Measurements from ENCODE around the gene HOXD4.

The HOXD4 gene

GRCh38 chr2:176147800-176148496 is 3.4 kb upstream of the HOXD4 start:
- in situ Hi-C loops (cut with HindIII; ENCODE audit: low sequenced_read_pairs), result no loop called here
- TF ChIP-seq CTCF (IDR thresholded peaks at IDR 0.05; ENCODE audit: low read depth, low read length, missing control alignments), result no peak
- no peak overlapping the region for H3K4me3 ChIP-seq (ENCODE audit: low read depth, low read length)
- no peak for DNase-seq (ENCODE audit: low read depth)

DNA sequence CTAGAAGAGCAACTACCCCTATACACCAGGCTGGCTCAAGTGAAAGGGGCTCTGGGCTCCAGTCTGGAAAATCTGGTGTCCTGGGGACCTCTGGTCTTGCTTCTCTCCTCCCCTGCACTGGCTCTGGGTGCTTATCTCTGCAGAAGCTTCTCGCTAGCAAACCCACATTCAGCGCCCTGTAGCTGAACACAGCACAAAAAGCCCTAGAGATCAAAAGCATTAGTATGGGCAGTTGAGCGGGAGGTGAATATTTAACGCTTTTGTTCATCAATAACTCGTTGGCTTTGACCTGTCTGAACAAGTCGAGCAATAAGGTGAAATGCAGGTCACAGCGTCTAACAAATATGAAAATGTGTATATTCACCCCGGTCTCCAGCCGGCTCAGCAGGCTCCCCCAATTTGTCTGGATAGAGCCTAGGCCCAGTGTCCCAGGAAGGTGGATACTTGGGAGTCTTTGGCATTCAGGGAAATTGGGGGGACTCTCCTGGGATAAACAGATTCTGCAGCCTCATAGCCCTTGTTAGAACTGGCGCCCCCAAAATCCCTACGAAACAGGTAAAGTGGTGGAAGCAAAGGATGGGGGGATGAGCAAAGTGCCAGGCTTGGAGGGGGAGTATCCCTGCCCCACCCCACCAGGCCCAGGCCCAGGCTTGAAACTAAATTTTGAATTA is 2.5 kb upstream of the HOXD4 start:
- TF ChIP-seq CTCF (IDR thresholded peaks at IDR 0.05; ENCODE audit: low read depth, low read length, missing control alignments), result no peak
- in situ Hi-C loops (cut with HindIII; ENCODE audit: low sequenced_read_pairs), result no loop called here
- DNase-seq (ENCODE audit: low read depth), result no peak
- H3K4me3 ChIP-seq (ENCODE audit: low read depth, low read length), result no peak overlapping the region

DNA sequence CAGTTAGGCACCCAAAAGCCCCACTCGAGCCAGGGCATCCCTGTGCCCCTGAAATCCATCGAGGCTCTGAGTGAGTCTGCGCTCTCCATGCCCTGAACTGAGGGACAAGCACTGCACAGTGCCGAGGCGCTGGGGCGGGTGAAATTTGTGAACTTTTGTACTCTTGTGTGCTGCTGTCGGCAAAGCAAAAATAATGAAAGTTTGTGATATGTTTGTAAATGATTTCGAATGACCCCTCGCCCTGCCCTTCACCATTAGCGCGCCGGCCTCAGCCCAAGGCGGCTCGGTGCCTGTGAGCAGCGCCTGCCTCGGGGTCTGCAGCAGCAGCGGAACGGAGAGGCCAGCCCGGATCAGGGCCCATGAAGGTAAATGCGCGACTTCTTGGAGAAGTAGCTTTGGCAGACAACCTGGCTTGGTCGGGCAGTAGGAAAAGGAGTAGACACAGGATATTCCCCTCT is 1.8 kb upstream of the HOXD4 start:
- DNase-seq (ENCODE audit: low read depth), result no peak
- in situ Hi-C loops (cut with HindIII; ENCODE audit: low sequenced_read_pairs), result no loop called here
- no peak overlapping the region for H3K4me3 ChIP-seq (ENCODE audit: low read depth, low read length)
- no peak for TF ChIP-seq CTCF (IDR thresholded peaks at IDR 0.05; ENCODE audit: low read depth, low read length, missing control alignments)

DNA sequence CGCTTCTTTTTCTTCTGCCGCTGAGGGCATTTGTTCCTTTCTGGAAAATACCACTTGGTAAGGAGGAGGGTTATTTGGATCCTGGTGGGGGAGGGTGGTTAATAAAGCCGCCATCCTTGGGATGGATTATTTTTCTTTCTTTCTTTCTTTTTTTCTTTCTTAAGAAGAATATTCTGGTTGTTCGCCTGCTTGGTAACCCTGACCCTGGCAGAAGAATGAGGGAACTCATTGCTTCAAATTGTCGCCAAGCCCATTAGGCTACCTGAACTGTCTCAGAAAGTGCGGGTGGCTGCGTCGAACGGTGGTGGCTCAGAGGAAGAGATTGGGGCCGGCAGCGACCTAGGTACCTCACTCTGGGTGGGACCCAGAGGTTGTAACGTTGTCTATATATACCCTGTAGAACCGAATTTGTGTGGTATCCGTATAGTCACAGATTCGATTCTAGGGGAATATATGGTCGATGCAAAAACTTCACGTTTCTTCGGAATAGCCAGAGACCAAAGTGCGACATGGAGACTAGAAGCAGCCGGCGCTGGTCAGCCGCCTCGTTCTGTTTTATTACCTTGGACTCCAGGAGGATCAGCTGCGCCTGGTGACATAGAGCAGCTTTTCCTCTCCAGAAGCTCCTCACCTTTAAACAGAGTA is 1.3 kb upstream of the HOXD4 start:
- in situ Hi-C loops (cut with HindIII; ENCODE audit: low sequenced_read_pairs), result no loop called here
- DNase-seq (ENCODE audit: low read depth), result no peak
- no peak overlapping the region for H3K4me3 ChIP-seq (ENCODE audit: low read depth, low read length)
- TF ChIP-seq CTCF (IDR thresholded peaks at IDR 0.05; ENCODE audit: low read depth, low read length, missing control alignments), result no peak

GRCh38 chr2:176150584-176151441 is 537 bp upstream of the HOXD4 start:
- H3K4me3 ChIP-seq (ENCODE audit: low read depth, low read length), result no peak overlapping the region
- no peak for DNase-seq (ENCODE audit: low read depth)
- in situ Hi-C loops (cut with HindIII; ENCODE audit: low sequenced_read_pairs), result no loop called here

More at GRCh38 chr2:176150584-176151441, 537 bp upstream of the HOXD4 start:
- TF ChIP-seq CTCF (IDR thresholded peaks at IDR 0.05; ENCODE audit: low read depth, low read length, missing control alignments), result no peak

All from astrocyte of the cerebellum (primary cell).